ENCODE measurements around the gene PCCA. TPM values are rescaled to one million over a fixed set of nuclear protein-coding genes. Genes with fewer than 3 reads are reported as not detected.

The PCCA gene
- total and polyA plus RNA-seq, 2 donors (not counting 1 experiment from before 2014, with no cell fraction given) = 11.2 to 73.0 TPM

DNA sequence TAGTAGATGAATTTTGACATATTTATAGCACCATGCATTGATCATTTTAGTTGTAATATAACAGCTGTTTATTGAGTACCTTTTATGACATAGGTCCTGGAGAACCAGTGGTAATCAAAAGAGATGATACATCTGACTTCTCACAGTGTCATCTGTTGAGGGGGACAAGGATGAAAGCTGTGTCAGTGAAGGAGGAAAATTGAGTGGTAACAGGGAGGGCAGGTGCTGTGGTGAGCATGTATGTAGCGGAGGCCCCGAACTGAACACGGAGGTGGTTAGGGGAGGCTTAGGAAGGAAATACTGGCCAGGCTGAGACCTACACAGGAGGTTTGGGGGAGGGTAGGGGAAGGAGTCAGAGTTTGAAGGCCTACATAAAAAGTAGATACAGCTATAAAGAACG lies 300.0 kb downstream of the PCCA start:
- Histone ChIP-seq H3K4me2 (ENCODE audit: extremely low read depth, insufficient read depth, low read length) (no peak overlapping the region), H3K27me3 (ENCODE audit: control insufficient read depth, insufficient read depth, low read length) (no peaks in the 10 kb centered on the region)
- no peak for DNase-seq (ENCODE audit: low read depth in 2 of 2)

GRCh38 chr13:100389617-100390016 lies 300.7 kb downstream of the PCCA start:
- TF ChIP-seq CTCF (conservative IDR thresholded peaks at IDR 0.05 in 1 of 2, IDR thresholded peaks at IDR 0.05 in 1 of 2; ENCODE audit: low read depth in 1 of 2, low read length in 2 of 2) = no peak
- TF ChIP-seq EZH2 (IDR thresholded peaks at IDR 0.05; ENCODE audit: low read length, missing control alignments) = no peak
- peaks cover 8% of the 10 kb centered on the region for H3K4me1 ChIP-seq (ENCODE audit: control insufficient read depth, extremely low read depth, insufficient read depth, low read length)
- no peak overlapping the region for H3K4me2 ChIP-seq (ENCODE audit: extremely low read depth, insufficient read depth, low read length)
- no peak for DNase-seq (ENCODE audit: low read depth in 2 of 2)
- H3K27me3 ChIP-seq (ENCODE audit: control insufficient read depth, insufficient read depth, low read length) = no peaks in the 10 kb centered on the region
- H3K9ac ChIP-seq (ENCODE audit: insufficient read depth, low read length) = no peak overlapping the region
- no peaks in the 10 kb centered on the region for H4K20me1 ChIP-seq (ENCODE audit: control insufficient read depth, extremely low read depth, insufficient read depth, low read length)
- H3K27ac ChIP-seq (ENCODE audit: insufficient read depth, low read length) = no peak overlapping the region
- no peak overlapping the region for H2AFZ ChIP-seq (ENCODE audit: low read length)
- H3K4me3 ChIP-seq (replicated peaks in 1 of 4; ENCODE audit: control extremely low read depth in 1 of 4, insufficient read depth in 1 of 4, low read depth in 3 of 4, low read length in 4 of 4) = no peak overlapping the region
- no peaks in the 10 kb centered on the region for H3K79me2 ChIP-seq (ENCODE audit: control insufficient read depth, insufficient read depth, low read length)
- no peaks in the 10 kb centered on the region for H3K36me3 ChIP-seq (ENCODE audit: control insufficient read depth, insufficient read depth, low read length)
- no peaks in the 10 kb centered on the region for H3K9me3 ChIP-seq (ENCODE audit: control insufficient read depth, insufficient read depth, low read depth, low read length)

More for the DNA sequence above, 300.0 kb downstream of the PCCA start:
- Histone ChIP-seq H3K4me3 (replicated peaks in 1 of 4; ENCODE audit: control extremely low read depth in 1 of 4, insufficient read depth in 1 of 4, low read depth in 3 of 4, low read length in 4 of 4) (no peak overlapping the region), H3K79me2 (ENCODE audit: control insufficient read depth, insufficient read depth, low read length) (no peaks in the 10 kb centered on the region), H3K9me3 (ENCODE audit: control insufficient read depth, insufficient read depth, low read depth, low read length) (no peaks in the 10 kb centered on the region), H3K36me3 (ENCODE audit: control insufficient read depth, insufficient read depth, low read length) (no peaks in the 10 kb centered on the region), H4K20me1 (ENCODE audit: control insufficient read depth, extremely low read depth, insufficient read depth, low read length) (no peaks in the 10 kb centered on the region), H3K4me1 (ENCODE audit: control insufficient read depth, extremely low read depth, insufficient read depth, low read length) (peaks cover 8% of the 10 kb centered on the region), H3K9ac (ENCODE audit: insufficient read depth, low read length) (no peak overlapping the region), H2AFZ (ENCODE audit: low read length) (no peak overlapping the region), H3K27ac (ENCODE audit: insufficient read depth, low read length) (no peak overlapping the region)
- no peak for TF ChIP-seq CTCF (conservative IDR thresholded peaks at IDR 0.05 in 1 of 2, IDR thresholded peaks at IDR 0.05 in 1 of 2; ENCODE audit: low read depth in 1 of 2, low read length in 2 of 2)
- no peak for TF ChIP-seq EZH2 (IDR thresholded peaks at IDR 0.05; ENCODE audit: low read length, missing control alignments)

- Histone ChIP-seq H2AFZ (ENCODE audit: low read length) (no peak overlapping the region), H3K4me3 (replicated peaks in 1 of 4; ENCODE audit: control extremely low read depth in 1 of 4, insufficient read depth in 1 of 4, low read depth in 3 of 4, low read length in 4 of 4) (peak overlapping the region in 1 of 4 experiments; percentile 15), H3K27me3 (ENCODE audit: control insufficient read depth, insufficient read depth, low read length) (no peaks in the 10 kb centered on the region), H4K20me1 (ENCODE audit: control insufficient read depth, extremely low read depth, insufficient read depth, low read length) (no peaks in the 10 kb centered on the region), H3K4me2 (ENCODE audit: extremely low read depth, insufficient read depth, low read length) (peak overlapping the region; percentile 56), H3K79me2 (ENCODE audit: control insufficient read depth, insufficient read depth, low read length) (no peaks in the 10 kb centered on the region), H3K9ac (ENCODE audit: insufficient read depth, low read length) (peak overlapping the region; percentile 1), H3K36me3 (ENCODE audit: control insufficient read depth, insufficient read depth, low read length) (no peaks in the 10 kb centered on the region), H3K9me3 (ENCODE audit: control insufficient read depth, insufficient read depth, low read depth, low read length) (no peaks in the 10 kb centered on the region), H3K4me1 (ENCODE audit: control insufficient read depth, extremely low read depth, insufficient read depth, low read length) (peaks cover 11% of the 10 kb centered on the region), H3K27ac (ENCODE audit: insufficient read depth, low read length) (peak overlapping the region; percentile 79)
- no peak for TF ChIP-seq CTCF (conservative IDR thresholded peaks at IDR 0.05 in 1 of 2, IDR thresholded peaks at IDR 0.05 in 1 of 2; ENCODE audit: low read depth in 1 of 2, low read length in 2 of 2)
- no peak for TF ChIP-seq EZH2 (IDR thresholded peaks at IDR 0.05; ENCODE audit: low read length, missing control alignments)
- DNase-seq (ENCODE audit: low read depth in 2 of 2) = peak; percentile 100
Observed at GRCh38 chr13:100392709-100393630, 304.1 kb downstream of the PCCA start.
